DND-41 (cell line): Measurements from ENCODE around the gene NRROS.

Experiments
- CTCF ChIP-seq: IDR thresholded peaks from 2 replicates; pipeline ENCODE4 v1.5.1; 2012; ENCODE audit warnings: borderline replicate concordance, low read length, moderate library complexity, mild to moderate bottlenecking; ENCODE audit not compliant: poor library complexity, severe bottlenecking; ENCODE audit errors: extremely low read depth
- EZH2 ChIP-seq: IDR thresholded peaks from 3 replicates; pipeline ENCODE4 v1.6.1; 2012; ENCODE audit warnings: borderline replicate concordance, low read depth, mild to moderate bottlenecking, moderate library complexity, low read length, inconsistent platforms; ENCODE audit not compliant: severe bottlenecking

GRCh38 chr3:196645897-196646665, 6.6 kb downstream of the NRROS start:
- no peak for TF ChIP-seq CTCF
- TF ChIP-seq EZH2 = no peak
